Hippocampal formation (tissue), 2 donors: Measurements from ENCODE around the gene ZNF610.

ENCODE experiments used
- DNase-seq, 2 donors: peaks; one replicate each; lab custom pipeline; 2025; lab: John Stamatoyannopoulos, UW

ZNF610 gene

DNA sequence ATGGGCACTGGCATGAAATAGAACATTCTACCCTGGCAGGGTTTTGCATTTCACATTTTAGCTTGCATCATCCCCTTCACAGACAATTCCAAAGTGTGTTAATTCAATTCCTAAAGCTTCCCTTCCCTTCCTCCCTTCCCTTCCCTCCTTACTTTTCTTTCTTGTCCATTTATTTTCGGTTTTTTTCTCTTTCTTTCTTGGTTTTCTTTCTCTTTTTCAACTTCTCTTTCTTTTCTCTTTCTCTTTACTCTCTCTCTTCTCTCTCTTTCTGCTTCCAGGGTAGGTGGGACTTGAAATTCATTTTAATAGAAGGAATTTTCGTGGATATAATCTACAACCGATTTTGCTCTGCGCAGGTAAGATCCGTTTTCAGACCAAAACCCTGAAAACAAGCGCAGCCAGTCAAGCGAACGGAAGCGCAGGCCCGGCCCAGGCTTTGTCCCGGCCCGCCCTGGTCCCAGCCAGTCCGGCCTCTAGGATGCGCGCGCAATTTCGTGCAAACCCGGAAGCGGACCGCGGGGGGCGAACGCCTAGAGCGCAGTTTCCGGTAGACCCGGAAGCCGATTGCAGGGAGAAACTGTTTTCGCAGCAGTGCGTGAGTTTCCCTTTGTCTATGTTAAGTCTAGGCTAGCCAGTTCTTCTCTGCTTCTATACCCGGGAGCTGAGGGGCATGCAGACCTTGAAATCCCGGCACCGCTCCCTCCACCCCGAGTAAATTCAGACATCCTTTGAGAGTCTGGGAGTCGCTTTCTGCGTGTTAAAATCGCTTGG is 61.5 kb downstream of the ZNF610 start, which contains the start of gene ZNF528:
ZNF528 (plus strand) TSS at position 540 of the 771 bp plus-strand sequence. CDS start 4,165 bp downstream, outside the sequence.
- DNase-seq: peak; percentile 84 to 89

DNA sequence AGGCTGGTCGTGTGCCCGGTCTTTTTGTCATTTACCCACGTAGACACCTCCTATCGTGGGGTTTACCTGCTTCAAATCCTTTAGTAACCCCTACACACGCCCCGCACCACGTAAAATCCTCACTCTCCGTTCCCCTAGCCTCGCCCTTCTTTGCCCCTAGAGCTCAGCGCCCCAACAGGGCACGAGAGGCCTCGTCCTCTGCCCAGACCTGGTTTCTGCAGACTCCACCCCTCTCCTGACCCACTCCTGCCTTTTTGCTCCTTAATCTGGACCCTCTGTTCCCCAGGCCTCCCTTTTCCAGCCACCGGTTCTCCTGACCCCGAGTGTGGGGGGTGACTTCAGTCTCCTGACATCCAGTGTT is 62.0 kb downstream of the ZNF610 start:
- no peak for DNase-seq

DNA sequence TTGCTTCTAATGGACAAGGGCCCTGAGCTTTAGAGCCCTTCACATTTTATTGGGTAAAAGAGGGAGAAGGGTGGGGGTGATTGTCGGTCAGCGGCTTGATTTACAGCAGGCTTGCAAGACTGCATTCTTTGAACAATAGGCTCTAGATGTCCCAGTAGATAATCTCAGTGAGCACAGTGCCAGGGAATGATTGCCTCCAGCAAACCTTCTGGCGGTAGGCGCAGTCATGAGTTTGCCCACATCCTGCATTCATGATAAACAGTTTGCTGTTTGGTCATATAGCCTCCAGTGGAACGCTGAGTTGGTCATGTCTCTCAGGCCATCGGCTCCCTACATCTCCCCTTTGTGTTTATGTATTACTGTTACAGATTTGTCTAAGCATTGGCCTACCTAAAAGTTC is 74.2 kb downstream of the ZNF610 start:
- DNase-seq: no peak

DNA sequence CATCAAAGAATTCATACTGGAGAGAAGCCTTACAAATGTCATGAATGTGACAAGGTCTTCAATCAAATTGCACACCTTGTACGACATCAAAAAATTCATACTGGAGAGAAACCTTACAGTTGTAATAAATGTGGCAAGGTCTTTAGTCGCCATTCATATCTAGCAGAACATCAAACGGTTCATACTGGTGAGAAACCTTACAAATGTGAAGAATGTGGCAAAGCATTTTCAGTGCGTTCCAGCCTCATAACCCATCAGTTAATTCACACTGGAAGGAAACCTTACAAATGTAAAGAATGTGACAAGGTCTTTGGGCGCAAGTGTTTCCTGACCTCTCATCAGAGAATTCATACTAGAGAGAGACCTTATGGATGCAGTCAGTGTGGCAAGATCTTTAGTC is 79.7 kb downstream of the ZNF610 start:
- no peak for DNase-seq
